Upper lobe of right lung (tissue), 1 donor: Measurements from ENCODE around the gene GPC1. TPM values are rescaled to one million over a fixed set of nuclear protein-coding genes. Genes with fewer than 3 reads are reported as not detected.
A peak's percentile ranks its signal among the peaks of the same experiment; 100 is the strongest.

ENCODE experiments used
- ATAC-seq: fragments of 200-7000 bp; cut with Tn5 transposase; one replicate; pipeline ENCODE4 v1.9.1; 2020; ENCODE audit warnings: mild to moderate bottlenecking, moderate library complexity
- DNase-seq: peaks from one replicate; pipeline ENCODE4 v3.0.0-alpha.2; 2020
- H3K27ac ChIP-seq: fragments of 200-600 bp; one replicate; pipeline ENCODE4 v1.8.0; 2022
- H3K27me3 ChIP-seq: fragments of 200-600 bp; one replicate; pipeline ENCODE4 v1.8.0; 2022; ENCODE audit warnings: mild to moderate bottlenecking
- H3K36me3 ChIP-seq: fragments of 200-600 bp; one replicate; pipeline ENCODE4 v1.8.0; 2022
- H3K4me1 ChIP-seq: fragments of 200-600 bp; one replicate; pipeline ENCODE4 v1.8.0; 2022
- H3K4me3 ChIP-seq: fragments of 200-600 bp; one replicate; pipeline ENCODE4 v1.8.0; 2022; ENCODE audit warnings: mild to moderate bottlenecking
- H3K9me3 ChIP-seq: fragments of 200-600 bp; one replicate; pipeline ENCODE4 v1.8.0; 2022
- intact Hi-C: fragments of 100-400 bp; cut with DNase I; formaldehyde crosslinking; loops from one replicate; pipeline ENCODE4 v1.11.0; 2022
- total RNA-seq: library from RNA; stranded (reverse); fragmentation: NEBNext Ultra II Directional; extraction: Animal tissue kit (Norgen Biotek cat#: 25700); gene quantifications from one replicate; pipeline ENCODE4 v1.2.1, GENCODE V29; 2021
- TF ChIP-seq, protein P1 (sequence below): fragments of 200-600 bp; IDR thresholded peaks from one replicate; pipeline ENCODE4 v1.8.0; 2022; ENCODE audit warnings: antibody characterized with exemption
- donor health status: DM: no; HTN: yes; CAD: no; lungs with severe emphysema.

The GPC1 gene
- total RNA-seq, 1 donor from 2014 or later = 24.8 TPM

DNA sequence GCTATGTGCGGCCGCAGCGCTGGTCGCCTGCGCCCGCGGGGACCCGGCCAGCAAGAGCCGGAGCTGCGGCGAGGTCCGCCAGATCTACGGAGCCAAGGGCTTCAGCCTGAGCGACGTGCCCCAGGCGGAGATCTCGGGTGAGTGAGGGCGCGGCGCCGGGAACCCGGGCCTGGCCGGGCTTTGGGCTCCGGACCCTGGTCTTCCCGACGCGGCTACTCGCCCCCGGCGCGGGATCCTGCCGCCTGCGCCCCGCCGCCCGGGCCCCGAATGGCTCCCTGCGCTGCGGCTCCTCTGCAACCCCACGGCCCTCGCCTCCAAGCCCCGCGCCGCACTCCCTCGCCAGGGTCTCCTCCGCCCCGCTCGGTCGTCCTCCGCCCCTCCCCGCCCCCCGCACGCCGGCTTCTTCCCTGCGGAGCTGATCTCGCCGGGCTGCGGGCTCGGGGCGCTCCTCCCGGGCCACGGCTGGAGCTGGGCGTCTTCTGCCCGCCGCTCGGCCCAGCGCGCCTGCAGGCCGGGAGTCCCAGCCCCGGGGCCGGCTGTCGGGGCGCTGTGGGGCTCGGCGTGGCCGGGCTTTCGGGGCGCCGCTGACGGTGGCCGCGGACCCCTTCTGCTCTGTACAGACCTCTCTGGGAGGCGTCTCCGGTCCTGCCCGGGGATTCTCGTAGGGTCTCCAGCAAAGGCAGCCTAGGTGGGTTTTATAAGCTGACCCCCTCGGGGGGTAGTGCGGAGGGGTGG is 652 bp downstream of the GPC1 start:
- ATAC-seq (peak; percentile 0), DNase-seq (peak; percentile 72)
- H3K4me1 ChIP-seq = peaks cover 20% of the 10 kb centered on the region
- H3K27ac ChIP-seq = peak overlapping the region; percentile 68
- peak overlapping the region; percentile 63 for H3K4me3 ChIP-seq
- peaks cover 22% of the 10 kb centered on the region for H3K27me3 ChIP-seq
- no peaks in the 10 kb centered on the region for H3K9me3 ChIP-seq
- H3K36me3 ChIP-seq = no peaks in the 10 kb centered on the region
- intact Hi-C loops = no loop called here
- TF ChIP-seq, protein P1, sequence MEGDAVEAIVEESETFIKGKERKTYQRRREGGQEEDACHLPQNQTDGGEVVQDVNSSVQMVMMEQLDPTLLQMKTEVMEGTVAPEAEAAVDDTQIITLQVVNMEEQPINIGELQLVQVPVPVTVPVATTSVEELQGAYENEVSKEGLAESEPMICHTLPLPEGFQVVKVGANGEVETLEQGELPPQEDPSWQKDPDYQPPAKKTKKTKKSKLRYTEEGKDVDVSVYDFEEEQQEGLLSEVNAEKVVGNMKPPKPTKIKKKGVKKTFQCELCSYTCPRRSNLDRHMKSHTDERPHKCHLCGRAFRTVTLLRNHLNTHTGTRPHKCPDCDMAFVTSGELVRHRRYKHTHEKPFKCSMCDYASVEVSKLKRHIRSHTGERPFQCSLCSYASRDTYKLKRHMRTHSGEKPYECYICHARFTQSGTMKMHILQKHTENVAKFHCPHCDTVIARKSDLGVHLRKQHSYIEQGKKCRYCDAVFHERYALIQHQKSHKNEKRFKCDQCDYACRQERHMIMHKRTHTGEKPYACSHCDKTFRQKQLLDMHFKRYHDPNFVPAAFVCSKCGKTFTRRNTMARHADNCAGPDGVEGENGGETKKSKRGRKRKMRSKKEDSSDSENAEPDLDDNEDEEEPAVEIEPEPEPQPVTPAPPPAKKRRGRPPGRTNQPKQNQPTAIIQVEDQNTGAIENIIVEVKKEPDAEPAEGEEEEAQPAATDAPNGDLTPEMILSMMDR = no peak

DNA sequence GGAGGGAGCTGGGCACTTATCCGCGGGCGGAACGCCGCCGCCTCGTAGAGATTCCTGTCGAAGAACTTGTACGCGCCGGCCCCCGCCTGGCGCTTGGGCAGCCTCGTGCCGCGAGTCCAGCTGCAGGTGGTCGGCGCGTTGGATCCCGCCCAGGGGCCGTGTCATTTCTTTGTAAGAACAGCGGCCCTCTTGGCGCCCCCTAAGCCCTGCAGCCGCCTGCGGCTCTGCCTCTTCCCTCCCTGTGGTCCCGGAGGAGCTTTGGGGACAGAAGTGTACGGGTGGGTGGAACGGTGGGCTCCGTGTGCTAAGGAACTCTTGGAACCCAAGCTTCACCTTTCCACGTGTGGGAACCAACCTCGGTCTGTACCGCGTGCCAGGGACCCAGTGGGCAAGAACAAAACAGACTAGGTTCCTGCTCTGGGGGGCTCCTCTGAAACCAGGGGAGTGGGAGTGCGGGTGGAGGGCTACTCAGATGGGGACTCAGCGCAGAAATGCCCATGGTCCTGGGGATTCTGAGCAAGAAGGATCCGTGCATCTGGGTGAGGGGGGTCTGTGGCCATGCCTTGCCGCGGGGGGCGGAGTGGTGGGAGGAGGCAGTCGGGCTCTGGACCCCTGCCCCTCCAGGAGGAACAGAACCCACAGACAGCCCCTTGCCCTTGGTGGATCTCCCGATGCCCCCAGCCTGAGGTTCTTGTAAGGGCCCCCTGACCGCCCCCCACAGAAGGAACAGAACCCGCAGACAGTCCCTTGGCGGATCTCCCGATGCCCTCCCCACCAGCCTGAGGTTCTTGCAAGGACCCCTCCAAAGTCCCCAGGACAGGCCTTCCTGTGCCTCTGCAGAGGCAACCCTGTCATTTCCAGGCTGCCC is 1.5 kb downstream of the GPC1 start:
- H3K27ac ChIP-seq = no peak overlapping the region
- intact Hi-C loops = no loop called here
- no peaks in the 10 kb centered on the region for H3K36me3 ChIP-seq
- peaks cover 20% of the 10 kb centered on the region for H3K4me1 ChIP-seq
- ATAC-seq (no peak), DNase-seq (peak; percentile 70)
- no peaks in the 10 kb centered on the region for H3K9me3 ChIP-seq
- peak overlapping the region; percentile 63 for H3K4me3 ChIP-seq
- TF ChIP-seq, protein P1 = no peak
- H3K27me3 ChIP-seq = peaks cover 22% of the 10 kb centered on the region

DNA sequence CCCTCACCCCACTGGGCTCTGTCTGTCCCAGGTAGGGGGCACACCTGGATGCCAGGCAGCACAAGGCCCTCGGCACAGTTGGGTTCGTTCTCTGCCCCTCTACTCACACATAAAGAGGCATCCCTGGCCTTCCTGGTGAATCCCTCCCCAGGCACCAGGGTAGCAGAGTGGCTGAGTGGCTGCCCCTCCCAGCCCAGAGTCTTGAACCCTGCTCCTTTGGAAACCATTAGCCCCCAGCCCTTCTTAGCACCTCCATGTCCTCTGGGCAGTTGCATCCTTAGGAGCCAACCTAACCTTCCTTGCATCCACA is 2.0 kb downstream of the GPC1 start:
- ATAC-seq = no peak
- no peak for DNase-seq
- no peaks in the 10 kb centered on the region for H3K36me3 ChIP-seq
- H3K27me3 ChIP-seq = peaks cover 22% of the 10 kb centered on the region
- no peaks in the 10 kb centered on the region for H3K9me3 ChIP-seq
- no peak overlapping the region for H3K27ac ChIP-seq
- no peak overlapping the region for H3K4me3 ChIP-seq
- TF ChIP-seq, protein P1 = no peak
- intact Hi-C loops = no loop called here
- peaks cover 20% of the 10 kb centered on the region for H3K4me1 ChIP-seq

DNA sequence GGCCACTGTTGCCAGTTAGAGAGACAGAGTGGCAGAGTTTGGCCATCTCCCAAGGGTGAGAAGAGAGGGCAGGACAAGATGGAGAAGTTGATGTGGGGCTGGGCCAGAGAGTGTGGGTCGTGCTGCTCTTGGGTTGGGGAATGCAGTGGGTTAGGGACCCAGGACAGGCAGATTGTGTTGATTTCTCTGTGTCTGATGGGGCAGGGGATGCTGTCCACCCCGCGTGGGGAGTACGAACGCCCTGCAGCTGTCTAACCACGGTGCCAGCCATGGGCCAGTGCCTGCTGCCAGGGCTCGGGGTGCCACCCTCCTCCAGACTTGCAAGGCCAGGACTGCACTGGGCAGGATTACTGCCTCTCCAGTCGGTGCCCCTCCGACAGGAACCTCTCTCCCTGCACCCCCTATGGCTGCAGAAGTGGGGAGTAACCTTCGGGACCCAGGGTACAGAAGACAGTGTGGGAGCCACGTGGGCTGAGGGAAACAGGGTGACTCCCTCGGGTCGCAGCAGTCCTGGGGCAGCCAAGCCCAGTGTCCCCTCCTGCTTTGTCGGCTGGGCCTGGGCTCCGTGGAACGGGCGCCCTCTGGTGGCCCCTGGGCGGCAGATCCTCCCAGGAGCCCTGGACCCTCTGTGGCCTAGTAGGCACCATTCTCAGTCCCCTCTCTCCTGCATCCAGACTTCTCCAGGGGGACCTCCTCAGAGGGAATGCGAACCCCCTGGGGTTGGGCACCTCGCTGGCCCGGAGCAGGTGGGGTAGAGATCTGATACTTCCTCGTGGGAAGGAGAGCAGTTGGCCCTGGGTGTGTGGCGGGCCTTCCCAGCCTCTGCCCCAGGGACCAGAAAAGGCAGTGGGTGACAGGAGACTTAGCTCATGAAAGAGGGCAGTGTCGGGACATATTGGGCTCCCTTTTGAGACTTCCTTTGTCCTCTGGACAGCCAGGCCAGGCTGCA is 2.7 kb downstream of the GPC1 start:
- ATAC-seq (peak; percentile 67), DNase-seq (peak; percentile 85)
- TF ChIP-seq, protein P1 = peak; percentile 94
- H3K27ac ChIP-seq = no peak overlapping the region
- no peaks in the 10 kb centered on the region for H3K36me3 ChIP-seq
- H3K27me3 ChIP-seq = peaks cover 22% of the 10 kb centered on the region
- no peaks in the 10 kb centered on the region for H3K9me3 ChIP-seq
- H3K4me3 ChIP-seq = no peak overlapping the region
- H3K4me1 ChIP-seq = peaks cover 20% of the 10 kb centered on the region
- intact Hi-C loops = no loop called here
